Endothelial cell of umbilical vein (primary cell): ENCODE results near the gene STXBP5L. TPM values are rescaled to one million over a fixed set of nuclear protein-coding genes. Genes with fewer than 3 reads are reported as not detected.

ENCODE experiments used
- BruUV-seq: library from RNA; stranded (reverse); fragments of 400-500 nt; replicated peaks from 2 replicates; lab custom pipeline; 2021; lab: Mats Ljungman, UMichigan
- CTCF ChIA-PET: fragments of 300-600, 350-600 bp; sonication (Branson Sonifier 250); formaldehyde crosslinking; loops from one replicate; lab custom pipeline; 2021; ENCODE audit warnings: antibody characterized with exemption, inconsistent platforms; lab: Charles Lee
- POLR2A ChIA-PET: fragments of 300-600, 350-600 bp; sonication (Branson Sonifier 250); formaldehyde crosslinking; loops from one replicate; lab custom pipeline; 2021; ENCODE audit warnings: antibody characterized with exemption, inconsistent platforms; lab: Charles Lee
- DNase-seq: peaks from one replicate; pipeline ENCODE4 v3.0.0-alpha.2; 2011; ENCODE audit warnings: low read depth, low spot score
- FAIRE-seq: peaks from 2 replicates; lab custom pipeline; 2011; peaks lifted over from hg19 to GRCh38; lab: Jason Lieb, UNC
- H2AFZ ChIP-seq: 2 replicates; pipeline ENCODE4 v1.6.0; 2012; ENCODE audit warnings: low read depth, low read length, control low read depth, inconsistent platforms
- H3K27ac ChIP-seq: 2 replicates; pipeline ENCODE4 v1.5.1; 2011; ENCODE audit warnings: low read depth, mild to moderate bottlenecking, control low read depth, low read length, moderate library complexity; ENCODE audit not compliant: insufficient read depth
- H3K27me3 ChIP-seq, 2 experiments: 2 replicates each; pipeline versions ENCODE4 v1.6.0 to v1.6.1; 2011; ENCODE audit warnings: low read length in 2 of 2, mixed read lengths in 1 of 2; ENCODE audit not compliant: control insufficient read depth in 2 of 2, insufficient read depth in 2 of 2
- H3K36me3 ChIP-seq, 2 experiments: 2 replicates in 1 of 2; 3 replicates in 1 of 2; pipeline ENCODE4 v1.5.1; 2011; ENCODE audit warnings: low read length in 2 of 2, mild to moderate bottlenecking in 1 of 2, moderate library complexity in 1 of 2; ENCODE audit not compliant: control insufficient read depth in 2 of 2, insufficient read depth in 2 of 2; ENCODE audit errors: extremely low read depth in 1 of 2
- H3K4me1 ChIP-seq: 3 replicates; pipeline ENCODE4 v1.5.1; 2011; ENCODE audit warnings: mild to moderate bottlenecking, low read length; ENCODE audit not compliant: control insufficient read depth, insufficient read depth; ENCODE audit errors: extremely low read depth
- H3K4me2 ChIP-seq: 2 replicates; pipeline ENCODE4 v1.6.1; 2011; ENCODE audit warnings: low read length, control low read depth, mixed read lengths; ENCODE audit not compliant: insufficient read depth
- H3K4me3 ChIP-seq, 3 experiments: fragments of 200-600 bp in 1 of 3; sonication (generic), shearing (Covaris generic) in 1 of 3; replicated peaks in 1 of 3; 2 replicates each; pipeline ENCODE4 v1.5.1; 2011 to 2016; ENCODE audit warnings: control low read depth in 3 of 3, low read length in 3 of 3, mild to moderate bottlenecking in 2 of 3, inconsistent platforms in 1 of 3, low read depth in 1 of 3, moderate library complexity in 1 of 3; ENCODE audit not compliant: insufficient read depth in 1 of 3
- H3K79me2 ChIP-seq: 2 replicates; pipeline ENCODE4 v1.6.0; 2012; ENCODE audit warnings: low read length, inconsistent platforms; ENCODE audit not compliant: control insufficient read depth, insufficient read depth
- H3K9ac ChIP-seq: replicated peaks from 2 replicates; pipeline ENCODE3; 2011; ENCODE audit warnings: low read length, control low read depth; ENCODE audit not compliant: insufficient read depth; ENCODE audit errors: extremely low read depth
- H3K9me1 ChIP-seq: replicated peaks from 3 replicates; pipeline ENCODE4 v1.6.0; 2011; ENCODE audit warnings: mild to moderate bottlenecking, low read length; ENCODE audit not compliant: control insufficient read depth, insufficient read depth; ENCODE audit errors: extremely low read depth
- H3K9me3 ChIP-seq: replicated peaks from 2 replicates; pipeline ENCODE4 v1.5.1; 2012; ENCODE audit warnings: low read length, inconsistent platforms; ENCODE audit not compliant: control insufficient read depth, insufficient read depth
- H4K20me1 ChIP-seq: replicated peaks from 2 replicates; pipeline ENCODE3; 2011; ENCODE audit warnings: mild to moderate bottlenecking, low read length; ENCODE audit not compliant: control insufficient read depth, insufficient read depth; ENCODE audit errors: extremely low read depth
- CTCF ChIP-seq, 2 donors: IDR thresholded peaks; 1 replicate in 1 of 2; 2 replicates in 1 of 2; pipeline ENCODE4 v1.5.1; 2011; ENCODE audit warnings: low read length in 2 of 2, mild to moderate bottlenecking in 2 of 2, moderate library complexity in 2 of 2, control low read depth in 1 of 2, inconsistent platforms in 1 of 2, low read depth in 1 of 2; ENCODE audit not compliant: insufficient read depth in 1 of 2; ENCODE audit errors: extremely low read depth in 1 of 2
- EZH2 ChIP-seq: IDR thresholded peaks from 2 replicates; pipeline ENCODE4 v1.6.1; 2012; ENCODE audit warnings: borderline replicate concordance, low read depth, mild to moderate bottlenecking, moderate library complexity, low read length, inconsistent platforms; ENCODE audit not compliant: severe bottlenecking
- FOS ChIP-seq: IDR thresholded peaks from 2 replicates; pipeline ENCODE4 v1.6.1; 2011; ENCODE audit warnings: mild to moderate bottlenecking, low read length, moderate library complexity, borderline replicate concordance; ENCODE audit not compliant: insufficient read depth
- GATA2 ChIP-seq: IDR thresholded peaks from 2 replicates; pipeline ENCODE4 v1.7.0; 2011; ENCODE audit warnings: low read depth, mild to moderate bottlenecking, moderate library complexity, mixed read lengths, low read length; ENCODE audit not compliant: insufficient read length, insufficient read depth
- JUN ChIP-seq: IDR thresholded peaks from 2 replicates; pipeline ENCODE4 v1.6.1; 2011; ENCODE audit warnings: borderline replicate concordance, low read depth; ENCODE audit not compliant: insufficient read length, insufficient read depth
- POLR2A ChIP-seq: IDR thresholded peaks from 2 replicates; pipeline ENCODE4 v1.6.1; 2012; ENCODE audit warnings: low read depth, mild to moderate bottlenecking, control low read depth, low read length
- POLR2AphosphoS5 ChIP-seq: IDR thresholded peaks from 2 replicates; pipeline ENCODE4 v1.6.1; 2012; ENCODE audit warnings: low read depth, mild to moderate bottlenecking, control low read depth, low read length, moderate library complexity; ENCODE audit not compliant: insufficient read depth
- dilution Hi-C: fragments of 300-500 bp; cut with MboI; formaldehyde crosslinking; loops from one replicate; pipeline ENCODE4 v1.15.0; 2019; ENCODE audit warnings: low sequenced_read_pairs; ENCODE audit not compliant: extremely low pct_ligation_motif_present
- intact Hi-C: fragments of 100-400 bp; cut with micrococcal nuclease; formaldehyde crosslinking; loops from one replicate; pipeline ENCODE4 v1.10.0; 2022
- polyA plus RNA-seq, 4 experiments: library from polyadenylated mRNA; depleted of rRNA in 3 of 4; stranded (reverse) in 3 of 4; unstranded in 1 of 4; fragments of >200 nt; gene quantifications; 2 replicates each; pipeline versions ENCODE4 v1.2.1 to v1.2.3, GENCODE V29; 2011 to 2012; ENCODE audit warnings: missing spikeins in 1 of 4
- total RNA-seq: library from RNA; stranded (reverse); gene quantifications from 2 replicates; pipeline ENCODE4 v1.2.3, GENCODE V29; 2021

STXBP5L gene
- total and polyA plus RNA-seq, 2 donors (not counting 3 experiments of a cell fraction or from before 2014, with no cell fraction given) = not detected

- H3K4me2 ChIP-seq = no peak overlapping the region
- no peaks in the 10 kb centered on the region for H3K9me3 ChIP-seq
- H3K4me3 ChIP-seq = no peak overlapping the region
- no peaks in the 10 kb centered on the region for H3K36me3 ChIP-seq
- H4K20me1 ChIP-seq = no peaks in the 10 kb centered on the region
- no peak for DNase-seq
- dilution Hi-C loops = no loop called here
- POLR2A ChIA-PET = no interaction called here
- FAIRE-seq = no peak
- CTCF ChIA-PET = no interaction called here
- no peak overlapping the region for H2AFZ ChIP-seq
- intact Hi-C loops = no loop called here
- no peak overlapping the region for H3K9ac ChIP-seq
- TF ChIP-seq FOS = no peak
- no peak for TF ChIP-seq POLR2A
- TF ChIP-seq POLR2AphosphoS5 = no peak
- TF ChIP-seq GATA2 = no peak
- no peak for TF ChIP-seq CTCF (IDR thresholded peaks at IDR 0.05; ENCODE audit: extremely low read depth in 1 of 2, insufficient read depth in 1 of 2, low read depth in 1 of 2, low read length in 2 of 2)
- TF ChIP-seq JUN = no peak
- TF ChIP-seq EZH2 = no peak
- H3K27me3 ChIP-seq = no peaks in the 10 kb centered on the region
- no peaks in the 10 kb centered on the region for H3K9me1 ChIP-seq
- no TSS peak for BruUV-seq
- H3K79me2 ChIP-seq = no peaks in the 10 kb centered on the region
- no peak overlapping the region for H3K27ac ChIP-seq
- H3K4me1 ChIP-seq = no peaks in the 10 kb centered on the region
Observed at GRCh38 chr3:121462565-121462964, 554.6 kb downstream of the STXBP5L start.
